Astrocyte of the spinal cord (primary cell): ENCODE data around the gene DMC1.

Experiments
- DNase-seq: peaks from one replicate; pipeline ENCODE4 v3.0.0; 2011; ENCODE audit warnings: low read depth, low spot score
- H3K4me3 ChIP-seq: 2 replicates; pipeline ENCODE4 v1.5.1; 2011; ENCODE audit warnings: low read depth, mild to moderate bottlenecking, low read length, moderate library complexity
- CTCF ChIP-seq: IDR thresholded peaks from 2 replicates; pipeline ENCODE4 v1.5.1; 2012; ENCODE audit warnings: low read depth, mild to moderate bottlenecking, low read length, inconsistent platforms
- in situ Hi-C: cut with HindIII; loops from 2 replicates; pipeline ENCODE4 v1.10.0; 2017; ENCODE audit warnings: low sequenced_read_pairs

The DMC1 gene

GRCh38 chr22:38482662-38483308, 87.2 kb downstream of the DMC1 start:
- no peak for DNase-seq
- in situ Hi-C loops, result no loop called here
- no peak overlapping the region for H3K4me3 ChIP-seq
- TF ChIP-seq CTCF, result no peak

GRCh38 chr22:38481871-38482332, 88.1 kb downstream of the DMC1 start:
- DNase-seq, result no peak
- H3K4me3 ChIP-seq, result no peak overlapping the region
- TF ChIP-seq CTCF, result no peak
- in situ Hi-C loops, result no loop called here

GRCh38 chr22:38481162-38481870, 88.7 kb downstream of the DMC1 start:
- no peak for DNase-seq
- H3K4me3 ChIP-seq, result no peak overlapping the region
- no peak for TF ChIP-seq CTCF
- in situ Hi-C loops, result no loop called here

- no peak overlapping the region for H3K4me3 ChIP-seq
- DNase-seq, result no peak
- no peak for TF ChIP-seq CTCF
- in situ Hi-C loops, result no loop called here
These were observed 90.7 kb downstream of the DMC1 start for GRCh38 chr22:38479096-38479837.

- no peak overlapping the region for H3K4me3 ChIP-seq
- TF ChIP-seq CTCF, result no peak
- in situ Hi-C loops, result no loop called here
- DNase-seq, result no peak
These were observed 92.4 kb downstream of the DMC1 start for GRCh38 chr22:38477585-38477984.

GRCh38 chr22:38474003-38474607, 95.9 kb downstream of the DMC1 start:
- H3K4me3 ChIP-seq, result no peak overlapping the region
- no peak for TF ChIP-seq CTCF
- DNase-seq, result no peak
- in situ Hi-C loops, result no loop called here
